SHP77 (cell line): Measurements from ENCODE around the gene ACTRT3.
"Not testable (repeated sequence)": the region's sequence is repeated elsewhere in the genome, so short reads cannot be mapped to it uniquely, and the experiment has no call there.

Experiments used
- DNase-seq, 2 experiments: peaks; one replicate each; lab custom pipeline; 2025; lab: John Stamatoyannopoulos, UW

ACTRT3 gene

DNA sequence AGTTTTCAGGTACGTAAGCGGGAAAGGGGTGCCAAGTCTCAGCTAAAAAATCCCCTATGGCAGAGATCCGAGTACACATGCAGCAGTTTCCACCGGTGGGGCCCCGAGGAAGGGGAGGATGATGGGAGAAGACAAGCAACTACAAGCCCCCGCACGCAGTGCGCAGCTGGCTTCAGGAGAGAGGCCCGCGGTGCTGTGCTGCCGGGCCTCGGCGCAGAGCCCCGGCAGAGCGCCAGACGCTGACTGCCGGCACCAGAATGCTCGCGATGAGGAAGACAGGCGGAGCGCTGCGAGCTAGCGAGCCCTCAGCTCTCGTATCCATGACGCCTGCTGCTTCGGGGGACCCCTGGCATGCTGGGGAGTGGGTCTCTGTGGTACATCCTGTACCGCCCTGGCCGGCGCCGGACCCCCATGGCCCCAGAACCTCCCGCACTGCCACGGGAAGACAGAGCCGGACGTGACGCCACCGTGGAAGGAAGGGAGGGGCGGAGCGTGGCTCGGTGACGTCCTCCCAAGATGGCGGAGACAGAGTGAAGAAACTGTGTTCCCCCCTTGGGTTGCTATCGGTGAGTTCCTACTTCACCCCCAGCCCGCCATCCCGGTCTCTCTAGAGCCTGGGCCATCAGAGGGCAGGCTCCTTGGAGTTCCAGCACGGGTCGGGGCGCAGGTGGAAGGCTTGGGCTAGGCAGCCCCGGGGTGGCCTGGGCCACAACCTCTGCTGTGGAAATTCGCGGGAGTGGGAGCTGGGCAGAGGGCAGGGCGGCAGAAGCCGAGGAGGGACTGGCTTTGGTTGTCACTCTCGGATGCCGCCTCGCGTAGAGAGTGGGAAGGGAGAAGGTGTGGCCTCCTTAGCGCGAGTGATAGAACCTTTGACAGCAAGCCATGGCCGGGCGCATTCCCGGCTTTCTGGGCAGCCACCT, 3.8 kb upstream of the ACTRT3 start, which contains the start of gene MYNN:
TSS of gene MYNN (plus strand) at position 500 of the 920 bp plus-strand sequence. CDS start 900 bp downstream, outside the sequence.
- peak; percentile 76 to 85 for DNase-seq

GRCh38 chr3:169772305-169772896, 3.0 kb upstream of the ACTRT3 start:
- peak; percentile 76 to 79 for DNase-seq

DNA sequence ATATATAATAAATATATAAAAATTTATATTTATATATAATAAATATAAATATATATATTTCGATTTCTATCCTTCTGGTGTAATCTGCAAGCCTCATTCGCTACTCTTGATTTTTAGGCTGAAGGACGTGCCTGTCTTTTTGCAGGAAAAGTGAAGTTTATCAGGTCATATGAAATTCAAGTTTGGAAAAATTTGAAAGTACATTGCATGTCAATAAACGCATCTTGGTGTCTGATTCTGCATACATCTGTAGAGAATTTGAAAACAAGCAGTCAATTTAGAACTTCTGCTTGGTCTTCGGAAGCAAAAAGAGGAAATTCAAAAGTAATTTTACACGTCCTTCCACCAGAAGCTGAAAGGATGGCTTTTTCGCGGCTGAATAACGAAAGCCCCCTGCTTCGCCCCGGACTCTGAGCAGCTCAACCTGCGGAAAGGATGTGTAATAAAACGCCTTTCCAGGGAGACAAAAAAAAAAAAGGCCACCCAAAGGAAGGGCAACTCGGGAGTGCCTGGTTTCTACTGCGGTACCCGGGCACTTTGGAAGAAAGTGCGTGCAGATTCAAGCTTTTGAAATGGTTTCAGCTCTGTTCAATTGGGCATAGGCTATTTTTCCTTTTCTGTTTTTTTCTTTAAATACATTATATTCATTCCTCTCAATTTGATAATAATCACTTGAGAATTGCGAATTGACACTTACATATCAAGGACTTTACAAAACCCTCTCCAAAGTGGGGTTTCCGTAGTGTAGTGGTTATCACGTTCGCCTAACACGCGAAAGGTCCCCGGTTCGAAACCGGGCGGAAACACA, 2.3 kb upstream of the ACTRT3 start:
- DNase-seq, result peak; percentile 81 to 85

GRCh38 chr3:169764882-169765612, 4.3 kb downstream of the ACTRT3 start, which contains the start of gene TERC:
Gene TERC (minus strand): TSS chr3:169765060.
- peak; percentile 76 to 82 for DNase-seq

GRCh38 chr3:169764312-169764881, 5.0 kb downstream of the ACTRT3 start:
- DNase-seq, result no peak

GRCh38 chr3:169760479-169760878, 8.9 kb downstream of the ACTRT3 start:
- DNase-seq, result no peak

DNA sequence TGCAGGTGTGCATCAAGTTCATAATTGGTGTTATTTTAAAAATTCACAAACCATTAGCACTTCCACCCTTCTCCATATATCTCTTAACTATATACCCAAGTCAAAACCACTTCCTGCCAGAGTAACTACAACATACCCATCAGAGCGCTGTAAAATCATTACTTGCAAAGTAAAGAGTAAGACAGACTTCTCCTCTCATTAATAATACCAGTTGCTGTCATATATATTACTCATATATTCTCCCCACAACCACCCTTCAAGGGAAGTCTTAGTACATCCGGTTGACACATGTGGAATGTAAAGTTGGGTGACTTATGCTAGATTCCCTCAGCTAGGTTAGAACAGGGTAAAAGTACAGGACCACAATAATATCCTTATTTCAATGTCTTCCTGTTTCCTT, 10.1 kb downstream of the ACTRT3 start:
- no peak for DNase-seq

GRCh38 chr3:169758359-169758994, 10.9 kb downstream of the ACTRT3 start:
- DNase-seq, result no peak

DNA sequence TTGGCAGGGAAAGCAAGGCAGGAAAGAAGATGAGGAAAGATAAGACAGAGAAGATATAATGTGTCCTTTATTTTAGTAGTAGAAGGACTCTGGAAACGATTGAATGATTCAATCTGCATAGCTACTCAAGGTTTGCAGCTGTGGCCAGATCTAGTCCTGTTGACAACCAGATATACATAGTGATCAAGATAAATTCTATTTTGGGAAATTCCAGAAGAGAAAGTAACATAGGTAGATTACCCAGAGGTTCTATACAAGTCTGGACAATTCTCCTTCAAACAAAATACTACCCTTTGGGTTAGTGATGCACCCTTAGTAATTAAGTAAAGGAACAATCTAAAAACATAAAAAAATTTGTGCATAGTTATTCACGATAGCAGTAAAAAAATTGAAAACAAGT, 13.9 kb downstream of the ACTRT3 start:
- no peak for DNase-seq

DNA sequence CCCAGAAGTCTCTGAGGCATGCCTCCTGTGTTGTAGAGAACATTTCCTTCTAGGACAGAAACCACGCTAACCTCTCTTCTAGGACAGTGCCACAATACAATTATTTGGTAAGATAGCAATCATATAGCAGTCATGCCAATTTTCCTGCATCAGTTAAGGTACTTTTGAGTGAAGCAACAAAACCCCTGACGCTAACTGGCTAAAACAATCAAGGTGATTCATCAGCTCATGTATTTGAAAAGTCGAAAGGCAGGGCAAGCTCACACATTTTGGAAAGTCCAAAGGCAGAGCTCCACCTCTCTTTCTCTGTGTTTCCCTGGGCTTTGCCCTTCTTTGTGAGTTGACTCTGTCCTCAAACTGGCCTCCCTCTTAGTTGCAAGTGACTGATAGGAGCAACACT, 14.7 kb downstream of the ACTRT3 start:
- no peak for DNase-seq

- DNase-seq, result no peak
Observed at GRCh38 chr3:169751875-169752274, 17.5 kb downstream of the ACTRT3 start.

GRCh38 chr3:169750665-169751064, 18.7 kb downstream of the ACTRT3 start:
- DNase-seq, result no peak

GRCh38 chr3:169748670-169749069, 20.7 kb downstream of the ACTRT3 start:
- DNase-seq, result no peak

- DNase-seq, result no peak
Observed at GRCh38 chr3:169746924-169747323, 22.4 kb downstream of the ACTRT3 start.

GRCh38 chr3:169744366-169745054, 24.9 kb downstream of the ACTRT3 start:
- no peak for DNase-seq

- DNase-seq, result no peak
Observed at GRCh38 chr3:169739067-169739466, 30.3 kb downstream of the ACTRT3 start.

DNA sequence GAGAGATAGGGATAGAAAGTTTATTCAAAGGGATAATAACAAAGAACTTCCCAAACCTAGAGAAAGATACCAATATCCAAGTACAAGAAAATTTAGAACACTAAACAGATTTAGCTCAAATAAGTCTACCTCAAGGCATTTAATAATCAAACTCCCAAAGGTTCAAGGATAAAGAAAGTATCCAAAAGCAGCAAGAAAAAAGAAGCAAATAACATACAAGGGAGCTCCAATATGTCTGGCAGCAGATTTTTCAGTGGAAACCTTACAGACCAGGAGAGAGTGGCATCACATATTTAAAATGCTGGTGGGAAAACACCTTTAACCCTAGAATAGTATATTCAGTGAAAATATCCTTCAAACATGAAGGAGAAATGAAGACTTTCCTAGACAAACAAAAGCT, 37.5 kb downstream of the ACTRT3 start:
- DNase-seq, result not testable (repeated sequence)

GRCh38 chr3:169722724-169723123, 46.6 kb downstream of the ACTRT3 start:
- DNase-seq, result no peak

DNA sequence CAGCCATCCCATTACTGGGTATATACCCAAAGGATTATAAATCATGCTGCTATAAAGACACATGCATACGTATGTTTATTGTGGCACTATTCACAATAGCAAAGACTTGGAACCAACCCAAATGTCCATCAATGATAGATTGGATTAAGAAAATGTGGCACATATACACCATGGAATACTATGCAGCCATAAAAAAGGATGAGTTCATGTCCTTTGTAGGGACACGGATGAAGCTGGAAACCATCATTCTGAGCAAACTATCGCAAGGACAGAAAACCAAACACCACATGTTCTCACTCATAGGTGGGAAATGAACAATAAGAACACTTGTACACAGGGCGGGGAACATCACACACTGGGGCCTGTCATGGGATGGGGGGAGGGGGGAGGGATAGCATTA, 50.9 kb downstream of the ACTRT3 start:
- DNase-seq, result not testable (repeated sequence)
